Stimulated activated CD8-positive, alpha-beta memory T cell treated with anti-CD3 and anti-CD28 coated beads, Interleukin-4, amount 100 ng/mL, for 24 hours (primary cell): ENCODE data around the gene SNX3.

Experiments
- DNase-seq: peaks from one replicate; pipeline ENCODE4 v3.0.0-alpha.2; 2020; ENCODE audit warnings: low read depth

Gene SNX3

DNA sequence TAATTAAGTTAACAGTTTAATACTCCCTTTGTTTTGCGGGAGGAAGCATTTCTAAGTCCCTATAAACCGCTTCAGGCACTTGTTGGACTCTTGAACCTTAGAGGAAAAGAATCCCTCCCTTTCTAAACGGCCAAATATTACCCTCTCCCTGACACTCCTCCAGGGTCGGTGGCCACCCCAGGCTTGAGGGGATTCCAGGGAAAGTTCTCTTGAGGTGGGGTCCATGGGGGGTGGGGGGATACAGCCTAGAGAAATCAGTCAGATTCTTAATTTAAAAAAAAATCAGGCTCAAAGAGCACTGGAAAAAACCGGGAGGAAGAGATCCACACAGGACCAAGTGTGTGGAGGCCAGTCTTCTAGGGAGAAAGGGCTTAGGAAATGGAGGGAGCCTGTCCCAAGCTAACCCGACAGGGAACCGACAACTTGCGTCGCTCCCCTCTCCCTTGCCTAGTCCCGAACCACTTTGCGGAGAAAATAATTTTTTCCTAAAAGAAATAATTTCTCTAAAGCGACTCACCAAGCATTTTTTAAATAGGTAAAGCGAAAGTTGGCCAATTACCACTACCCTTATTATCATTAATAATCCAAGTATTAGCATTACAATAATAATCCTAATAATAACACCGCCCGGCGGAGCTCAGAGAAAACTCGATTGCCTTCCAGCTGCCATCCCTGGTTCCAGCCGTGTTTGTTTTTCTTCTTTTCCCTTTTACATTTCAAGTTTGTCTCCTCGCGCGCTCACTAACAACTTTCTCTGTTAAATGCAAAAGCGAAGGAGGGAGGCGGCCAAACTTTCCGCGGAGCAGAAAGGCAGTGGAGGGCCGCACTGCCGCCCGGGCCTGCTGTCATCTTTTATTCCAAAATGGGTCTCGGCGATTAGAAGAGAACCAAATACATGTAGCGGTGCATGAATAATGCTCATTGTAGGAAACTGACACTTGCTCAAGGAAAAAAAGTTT is 90.2 kb downstream of the SNX3 start:
- no peak for DNase-seq

DNA sequence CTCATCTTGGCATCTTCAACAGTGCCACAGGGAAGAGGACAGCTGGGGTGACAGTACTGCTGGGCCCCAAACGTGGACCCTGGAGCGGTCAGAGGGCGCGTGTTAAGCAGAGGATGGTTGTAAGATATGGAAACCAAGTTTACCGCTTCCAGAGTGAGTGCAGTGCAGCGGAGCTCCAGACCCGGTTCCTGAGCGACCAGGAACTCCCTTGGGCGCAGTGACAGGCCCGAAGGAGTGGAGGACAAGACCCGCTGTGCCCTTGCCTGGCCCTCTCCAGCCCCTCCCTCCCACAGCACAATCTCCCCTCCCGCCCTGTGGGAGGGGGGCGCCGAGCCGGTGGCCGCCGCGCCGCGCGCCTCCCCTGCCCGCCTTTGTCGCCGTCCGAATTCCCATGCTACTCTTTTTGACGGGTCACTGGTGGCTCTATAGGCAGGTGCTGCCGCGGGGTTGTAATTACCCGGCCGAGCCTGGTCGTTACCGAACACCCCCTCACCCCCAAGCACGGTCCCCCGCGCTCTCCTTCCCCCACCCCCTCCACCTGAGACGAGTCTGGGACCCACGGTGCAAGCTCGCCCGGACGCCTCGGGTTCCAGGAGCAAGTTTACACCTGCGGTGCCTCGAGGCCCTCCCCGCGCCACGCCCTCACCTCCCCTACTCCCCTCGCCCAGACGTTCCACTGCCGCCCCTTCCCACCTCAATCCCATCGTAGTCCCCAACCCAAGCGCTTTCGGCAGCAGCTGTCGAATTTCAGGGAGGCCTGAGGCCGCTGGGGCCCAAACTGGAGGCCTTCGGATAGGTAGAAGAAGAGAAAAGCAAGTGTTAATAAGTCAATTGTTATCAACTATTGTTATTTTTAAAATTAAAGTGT is 91.1 kb downstream of the SNX3 start:
- no peak for DNase-seq

DNA sequence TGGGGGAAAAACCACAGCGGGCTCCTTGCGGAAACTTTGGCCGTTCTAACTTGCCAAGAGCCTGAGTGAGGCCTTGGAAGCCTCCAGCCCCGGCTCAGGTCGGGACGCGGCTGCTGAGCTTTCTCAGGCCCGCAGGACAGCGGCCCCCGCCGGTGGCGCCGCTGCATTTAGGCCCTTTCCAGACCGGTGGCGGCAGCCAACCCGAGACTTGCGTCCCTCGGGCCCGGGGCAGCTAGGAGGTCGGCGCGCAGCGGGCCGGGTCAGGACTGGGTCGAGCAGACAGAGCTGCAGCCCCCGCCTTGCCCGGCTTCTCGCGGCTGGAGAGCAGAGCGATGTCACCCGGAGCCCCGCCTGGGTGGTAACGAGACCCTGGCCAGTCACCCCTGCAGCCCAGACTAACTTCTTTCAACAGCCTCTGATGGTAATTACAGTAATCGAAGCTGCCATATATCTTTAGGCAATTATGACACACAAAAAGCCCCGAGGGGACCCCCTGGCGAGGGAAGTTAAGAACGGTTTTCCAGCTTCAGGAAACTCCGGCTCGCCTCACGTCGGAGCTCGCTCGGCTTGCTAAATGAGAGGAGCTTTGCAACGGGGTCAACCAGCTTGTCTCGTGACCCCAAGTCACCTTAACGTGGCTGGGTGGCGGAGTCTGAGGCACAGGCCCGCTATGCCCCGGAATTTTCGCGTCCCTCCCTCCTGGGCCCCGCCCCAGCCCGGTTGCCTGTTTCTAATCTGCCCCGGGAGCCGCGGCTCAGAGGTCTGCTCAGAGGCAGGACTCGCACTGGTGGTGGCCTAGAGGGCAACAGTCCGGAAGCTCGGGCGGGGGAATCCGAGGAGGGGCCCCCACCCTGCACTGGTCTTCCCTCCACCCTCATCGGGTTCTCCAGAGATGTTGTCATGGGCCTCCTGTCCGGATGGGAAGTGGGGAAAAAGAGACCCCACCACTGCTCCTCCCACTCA is 92.1 kb downstream of the SNX3 start:
- DNase-seq = no peak

DNA sequence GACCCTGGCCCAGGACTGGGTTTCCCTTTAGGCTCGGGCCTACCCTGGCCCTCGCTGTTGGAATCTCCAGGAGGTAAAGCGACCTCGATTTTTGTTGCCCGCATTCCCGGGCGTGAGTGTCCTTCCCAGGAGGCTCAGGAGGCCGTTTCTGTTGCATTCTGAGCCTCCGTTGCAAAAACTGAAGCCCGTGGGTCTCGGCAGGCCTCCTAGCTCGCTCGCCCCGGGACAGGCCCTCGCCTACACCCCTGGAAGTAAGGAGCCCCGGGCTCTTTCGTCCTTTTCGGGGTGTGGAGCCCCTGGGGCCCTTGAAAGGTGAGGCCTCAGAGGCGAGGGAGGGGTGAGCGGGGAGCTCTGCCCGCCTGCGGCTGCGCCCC is 92.8 kb downstream of the SNX3 start:
- DNase-seq = no peak

DNA sequence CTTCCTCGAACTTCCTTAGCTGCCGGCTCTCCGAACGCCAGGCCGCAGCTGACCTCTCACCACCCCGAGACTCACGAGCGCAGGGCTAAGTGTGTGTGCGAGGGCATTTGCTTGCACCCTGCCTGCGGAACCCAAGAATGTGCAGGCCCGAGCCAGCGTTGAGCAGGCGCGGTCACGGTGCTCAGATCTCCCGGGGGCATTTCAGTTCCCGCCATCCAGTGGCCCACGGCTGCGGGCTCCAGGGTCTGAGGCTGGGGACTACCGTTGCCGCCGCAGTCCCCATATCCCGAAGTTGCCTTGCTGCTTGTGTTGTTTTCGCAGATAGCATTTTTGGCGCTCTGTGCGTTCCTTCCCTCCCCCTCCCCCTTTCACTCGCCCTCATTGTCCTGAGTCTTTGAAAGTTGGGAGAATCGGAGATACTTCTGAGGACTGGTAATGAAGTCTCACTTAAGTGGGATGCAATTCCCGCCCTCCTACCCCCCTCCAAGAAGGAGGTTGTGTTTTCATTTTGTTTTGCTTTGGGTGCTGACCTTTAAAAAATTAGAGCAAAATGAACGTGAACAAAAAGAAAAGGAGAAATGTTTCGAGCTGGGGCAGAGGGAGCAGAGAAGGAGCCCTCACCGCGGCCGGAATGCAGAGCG is 93.3 kb downstream of the SNX3 start:
- no peak for DNase-seq

DNA sequence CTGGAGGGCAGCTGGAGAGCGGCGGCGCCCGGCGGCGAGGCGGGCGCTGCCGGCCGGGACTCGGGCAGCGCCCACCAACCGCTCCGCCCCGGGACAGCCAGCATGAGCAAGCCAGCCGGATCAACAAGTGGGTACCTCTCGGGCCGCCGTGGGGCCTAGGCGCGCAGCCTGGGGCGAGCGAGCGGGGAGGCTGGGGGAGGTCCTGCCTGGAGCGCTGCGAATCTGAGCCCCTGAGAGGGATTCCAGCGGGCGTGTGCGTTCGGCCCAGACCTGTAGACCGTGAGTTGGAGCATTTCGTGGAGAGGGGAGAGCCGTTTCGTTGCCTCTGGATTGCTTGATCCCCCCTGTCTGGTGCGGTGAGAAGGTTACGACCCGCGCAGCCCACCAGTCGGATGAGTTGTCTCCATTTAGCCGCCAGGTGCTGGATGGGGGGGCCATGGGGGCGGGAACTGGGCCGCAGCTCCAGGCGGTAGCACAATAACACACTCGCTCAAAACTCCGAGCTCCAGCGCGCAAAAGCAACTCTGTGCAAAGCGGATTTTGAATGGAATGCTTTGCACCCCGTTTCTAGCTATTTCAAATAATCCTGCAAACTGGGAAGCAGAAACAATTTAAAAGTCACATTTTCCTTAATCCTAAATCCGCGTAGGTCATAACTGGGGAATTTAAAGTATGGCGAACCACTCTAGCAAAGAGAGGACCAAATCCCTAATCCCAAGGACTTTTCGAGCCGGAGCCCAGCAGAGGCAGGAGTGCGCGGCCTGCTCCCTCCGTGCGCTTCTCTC is 94.0 kb downstream of the SNX3 start:
- no peak for DNase-seq

DNA sequence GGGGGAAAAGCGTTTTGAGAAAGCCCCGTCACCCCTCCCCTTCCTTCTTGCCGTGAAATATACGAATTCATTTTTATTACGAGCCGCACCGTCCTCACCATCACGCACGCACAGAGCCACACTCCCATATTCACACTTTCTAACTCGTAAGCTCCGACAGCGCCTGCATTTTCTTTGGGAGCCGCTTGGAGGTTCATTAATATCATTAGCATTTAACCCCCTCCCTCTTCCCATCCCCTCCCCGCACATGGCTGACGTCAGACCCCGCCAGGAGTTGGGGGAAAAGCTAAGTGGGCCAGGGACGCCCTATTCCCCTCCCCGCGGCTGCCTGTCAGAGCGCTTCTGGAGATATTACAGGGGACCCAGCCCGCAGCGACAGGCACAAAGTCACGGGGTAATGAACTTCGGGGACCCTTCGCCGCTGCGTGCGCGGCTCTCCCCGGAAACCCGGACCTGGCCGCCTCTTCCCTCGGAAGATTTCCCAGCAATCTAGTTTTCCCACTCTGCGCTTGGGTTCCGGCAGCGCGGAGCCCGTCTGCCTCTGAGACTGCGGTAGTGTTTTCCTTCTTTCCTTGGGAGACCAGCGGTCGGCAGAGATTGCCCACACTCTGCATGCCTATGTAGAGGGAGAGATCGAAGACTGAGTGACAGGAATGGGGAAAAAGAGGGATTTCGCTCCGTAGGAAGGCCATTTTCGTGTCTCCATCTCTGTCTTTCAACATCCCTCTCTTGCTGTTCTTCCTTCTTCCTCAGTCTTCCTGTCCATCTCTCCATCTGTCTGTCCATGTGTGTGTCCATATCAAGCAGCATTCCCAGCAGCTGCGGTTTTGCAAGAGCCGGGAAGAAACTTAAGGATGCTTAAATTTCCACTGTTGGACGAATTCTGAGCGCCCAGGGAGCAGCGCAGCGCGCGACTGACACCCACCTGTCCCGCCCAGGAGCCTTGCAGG is 94.9 kb downstream of the SNX3 start, which contains the start of gene NR2E1:
TSS of gene NR2E1 (plus strand) at position 309 of the 950 bp plus-strand sequence. CDS start 744 bp downstream, outside the sequence.
- DNase-seq = no peak

DNA sequence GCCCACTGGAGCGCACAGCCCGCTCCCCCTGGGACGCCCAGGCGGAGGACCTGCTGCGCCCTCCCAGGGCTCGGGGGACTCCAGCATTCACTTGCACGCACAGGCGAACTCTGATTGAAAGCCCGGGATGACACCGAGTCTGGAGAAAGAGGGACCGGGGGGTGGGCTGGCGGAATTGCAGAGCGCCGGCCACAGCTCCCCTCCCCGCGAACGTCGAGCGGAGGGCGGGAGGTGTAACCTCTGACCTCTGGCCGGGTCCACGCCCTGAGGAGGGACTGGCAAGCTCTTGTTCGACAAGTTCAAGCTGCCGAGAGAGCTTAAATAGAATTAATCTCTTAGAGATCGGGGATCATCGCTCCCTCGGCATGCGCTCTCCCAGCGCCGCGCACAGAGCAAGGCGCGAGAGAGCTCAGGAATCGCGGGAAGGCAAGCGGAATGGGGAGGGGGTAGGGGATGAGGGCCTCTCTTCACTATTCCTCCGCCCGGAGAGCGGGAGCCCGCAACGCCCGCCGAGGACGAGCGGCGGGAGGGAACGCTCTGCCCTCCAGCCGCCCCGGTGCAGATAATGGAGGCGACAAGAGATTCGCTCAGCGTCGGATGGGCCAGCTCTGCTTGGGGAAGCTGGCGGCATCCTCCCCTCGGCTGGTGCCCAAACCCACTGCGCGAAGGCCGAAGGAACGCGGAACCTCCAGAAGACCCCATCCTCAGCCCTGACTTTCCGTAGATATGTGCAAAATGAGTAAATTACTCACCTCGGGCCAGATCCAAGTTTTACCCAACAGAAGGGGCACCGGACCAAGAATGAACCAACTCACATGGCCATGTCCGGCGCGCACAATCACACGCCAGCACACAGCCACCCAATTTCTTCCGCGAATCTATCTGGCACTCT is 95.8 kb downstream of the SNX3 start:
- no peak for DNase-seq

DNA sequence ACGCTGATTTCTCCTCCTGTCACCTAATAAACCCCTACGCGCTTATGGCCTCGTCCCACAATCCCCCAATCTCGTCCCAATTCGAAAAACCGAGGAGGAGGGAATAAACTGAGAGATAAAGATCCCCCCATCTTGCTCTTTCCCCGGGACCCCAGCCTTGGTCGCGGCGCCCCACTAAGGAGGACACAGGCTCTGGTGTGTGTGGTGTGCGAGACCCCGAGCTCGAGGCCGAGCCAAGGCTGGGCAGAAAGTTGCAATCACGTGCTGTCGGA is 96.4 kb downstream of the SNX3 start:
- DNase-seq = no peak

DNA sequence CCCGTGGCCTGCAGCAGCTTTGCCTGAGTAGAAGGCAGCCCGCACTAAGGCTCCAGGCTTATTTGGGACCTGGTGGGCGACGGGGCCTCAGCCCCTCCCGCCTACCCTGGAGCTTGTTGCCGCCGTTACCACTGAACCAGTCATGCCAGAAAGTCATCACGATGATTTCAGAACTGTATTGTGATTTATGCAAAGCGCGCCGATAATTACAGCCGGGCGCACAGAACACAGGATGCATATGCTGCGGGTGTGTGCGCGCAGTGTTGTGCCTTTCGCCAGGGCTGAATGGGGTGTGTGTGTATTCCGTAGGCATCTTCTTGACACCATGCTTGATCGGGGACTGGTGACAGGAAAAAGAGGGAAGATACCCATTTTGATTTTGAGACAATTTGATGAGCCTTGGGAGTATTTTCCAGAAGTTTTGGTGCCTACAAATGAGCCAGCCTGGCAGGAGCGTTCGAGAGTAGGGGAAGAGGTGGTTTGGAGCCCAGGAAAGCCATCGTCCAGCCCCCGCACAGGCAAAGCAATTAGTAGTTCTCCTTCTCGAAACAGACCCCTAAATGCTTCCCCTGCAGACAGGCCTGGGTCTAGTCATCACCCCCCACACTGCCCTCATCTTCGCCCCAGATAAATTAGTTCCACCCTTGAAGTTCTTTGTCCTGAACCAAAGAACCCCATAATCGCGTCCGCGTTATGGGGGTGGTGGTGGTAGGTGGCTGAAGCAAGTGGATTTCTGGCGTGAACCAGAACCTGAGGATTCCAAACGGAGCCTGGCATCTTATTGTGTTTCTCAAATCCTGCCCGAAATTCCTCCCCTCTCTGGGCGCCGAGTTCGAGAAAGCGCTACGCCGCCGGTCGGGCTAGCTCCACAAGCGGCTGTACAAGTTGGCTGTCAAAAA is 96.9 kb downstream of the SNX3 start:
- DNase-seq = no peak

DNA sequence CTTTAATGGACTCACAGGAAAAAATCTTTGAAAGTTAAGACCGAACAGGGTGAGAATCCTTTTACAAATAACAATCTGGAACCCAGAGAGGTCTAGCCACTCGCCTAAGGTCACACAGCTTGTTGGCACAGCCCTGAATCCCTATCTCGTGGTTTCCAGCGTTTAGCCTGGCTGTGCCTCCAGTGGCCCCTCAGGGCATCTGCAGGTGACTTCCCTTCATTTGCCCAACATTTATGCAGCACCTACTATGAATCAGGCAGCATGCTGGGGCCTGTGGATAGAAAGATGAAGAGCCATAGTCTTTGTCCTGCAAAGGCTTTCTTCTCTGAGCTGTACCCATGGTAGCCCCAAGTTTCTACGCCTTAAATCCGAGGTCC is 97.6 kb downstream of the SNX3 start:
- no peak for DNase-seq

DNA sequence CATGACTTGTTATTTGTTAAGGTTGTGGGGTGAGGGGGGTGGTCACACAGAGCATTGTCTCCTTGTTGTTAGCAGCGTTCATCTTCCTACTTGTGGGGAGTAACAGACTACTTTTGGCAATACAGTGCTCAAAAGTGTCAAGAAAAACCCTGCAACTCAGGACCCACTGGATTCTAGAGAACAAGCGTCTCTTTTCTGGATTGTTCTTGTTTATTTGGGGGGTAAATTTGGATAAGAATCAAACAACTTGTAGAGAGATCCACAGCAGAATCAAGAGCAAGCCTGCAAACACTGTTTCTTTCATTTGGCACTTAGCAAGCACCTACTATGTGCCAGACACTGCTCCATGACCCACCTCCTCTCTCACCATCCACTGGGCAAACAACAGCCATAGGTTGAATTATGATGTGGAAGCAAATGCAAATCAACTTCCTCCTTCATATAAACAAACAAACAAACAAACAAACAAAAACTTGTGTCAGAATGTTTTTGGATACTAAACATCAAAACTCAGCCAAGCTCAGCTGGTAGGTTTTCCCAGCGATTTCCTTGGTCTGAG is 99.0 kb downstream of the SNX3 start:
- DNase-seq = no peak
